GM21367 (cell line): ENCODE results near the gene KIRREL3.

Experiments used
- ATAC-seq: cut with Tn5 transposase; IDR thresholded peaks from one replicate; pipeline ENCODE4 v1.9.1; 2021; ENCODE audit not compliant: unreplicated experiment

KIRREL3 gene

DNA sequence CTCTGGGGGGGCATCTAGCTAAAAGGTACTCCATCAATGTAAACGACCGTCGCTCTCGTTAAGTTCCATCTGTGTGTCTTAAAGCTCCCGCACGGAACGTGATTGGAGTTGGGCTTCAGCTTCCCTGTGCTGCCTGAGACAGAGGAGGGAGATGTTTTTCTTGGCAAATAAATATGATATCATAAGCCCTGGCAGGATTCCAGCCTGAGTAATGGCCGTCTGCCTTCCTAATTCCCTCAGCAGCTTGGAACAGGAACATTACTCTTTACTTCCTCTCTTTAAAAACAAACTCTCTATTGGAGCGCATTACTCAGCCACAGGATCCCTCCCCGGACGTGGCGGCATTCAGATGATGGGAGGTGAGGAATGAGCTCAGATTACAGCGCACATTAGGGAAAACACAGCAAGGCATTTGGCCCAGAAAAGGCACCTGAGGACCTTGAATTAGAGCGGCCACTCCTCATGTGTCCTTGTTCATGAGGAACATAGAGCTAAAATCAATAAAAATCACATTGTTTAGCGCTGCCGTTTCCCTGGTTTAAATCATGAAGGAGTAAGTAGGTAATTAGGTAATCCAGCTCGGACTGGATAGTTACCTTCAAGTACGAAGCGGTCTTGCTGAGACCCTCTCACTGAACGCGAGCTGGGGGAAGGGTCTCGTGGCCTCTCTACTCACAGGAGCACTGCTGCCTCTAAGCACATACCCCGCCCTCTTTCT lies 414.6 kb downstream of the KIRREL3 start:
- ATAC-seq = no peak

DNA sequence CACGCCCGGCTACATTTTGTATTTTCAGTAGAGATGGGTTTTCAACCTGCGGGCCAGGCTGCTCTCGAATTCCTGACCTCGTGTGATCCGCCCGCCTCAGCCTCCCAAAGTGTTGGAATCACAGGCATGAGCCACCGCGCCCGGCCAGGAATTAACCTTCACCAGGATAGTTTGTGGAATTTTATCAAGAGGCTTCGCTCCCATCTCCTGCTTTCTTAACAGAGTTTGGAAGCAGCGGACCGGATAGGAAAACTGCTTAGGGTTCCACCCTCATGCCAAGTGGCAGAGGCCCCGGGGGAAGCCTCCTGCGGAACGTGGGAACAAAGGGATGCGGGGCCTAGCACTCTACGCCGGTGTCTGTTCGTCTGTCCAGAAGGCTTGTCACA lies 415.2 kb downstream of the KIRREL3 start:
- no peak for ATAC-seq

DNA sequence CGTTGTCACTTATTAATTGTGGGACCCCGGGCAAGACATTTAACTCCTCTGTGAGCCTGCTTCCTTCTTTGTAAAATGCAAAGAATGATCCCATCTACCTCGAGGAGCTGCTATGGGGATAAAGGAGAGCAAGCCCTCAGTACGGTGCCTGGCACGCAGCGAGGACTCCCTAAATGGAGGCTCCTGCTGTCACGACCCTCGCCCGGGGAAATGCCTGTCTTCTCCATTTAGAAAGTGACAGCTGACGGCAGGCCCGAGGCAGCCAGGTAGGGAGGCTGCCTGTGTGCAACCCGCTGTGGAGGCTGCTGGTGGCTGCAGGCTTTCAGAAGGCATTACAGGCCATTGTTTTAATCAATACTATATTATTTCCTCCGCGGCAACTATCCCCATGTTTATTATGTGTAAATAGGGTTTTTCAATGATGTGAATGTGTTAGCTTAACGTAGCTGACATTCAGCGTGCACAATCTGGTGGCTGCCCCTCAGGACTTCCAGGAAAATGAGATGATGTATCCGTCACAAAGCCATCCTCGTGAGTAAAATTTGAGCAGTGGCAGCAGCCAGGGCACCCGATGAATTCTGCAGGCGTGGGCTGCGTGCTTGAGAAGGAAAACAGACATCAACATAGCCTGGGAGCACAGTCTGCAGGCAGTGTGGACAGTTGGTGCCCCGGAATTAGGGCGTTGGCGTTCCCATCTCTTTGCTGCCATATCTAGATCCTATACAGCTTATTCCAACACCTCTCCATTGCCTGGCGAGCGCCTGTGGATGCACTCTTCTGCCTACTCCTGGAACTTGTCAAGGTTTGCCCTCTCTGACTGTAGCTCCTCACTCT lies 416.8 kb downstream of the KIRREL3 start:
- ATAC-seq = no peak

DNA sequence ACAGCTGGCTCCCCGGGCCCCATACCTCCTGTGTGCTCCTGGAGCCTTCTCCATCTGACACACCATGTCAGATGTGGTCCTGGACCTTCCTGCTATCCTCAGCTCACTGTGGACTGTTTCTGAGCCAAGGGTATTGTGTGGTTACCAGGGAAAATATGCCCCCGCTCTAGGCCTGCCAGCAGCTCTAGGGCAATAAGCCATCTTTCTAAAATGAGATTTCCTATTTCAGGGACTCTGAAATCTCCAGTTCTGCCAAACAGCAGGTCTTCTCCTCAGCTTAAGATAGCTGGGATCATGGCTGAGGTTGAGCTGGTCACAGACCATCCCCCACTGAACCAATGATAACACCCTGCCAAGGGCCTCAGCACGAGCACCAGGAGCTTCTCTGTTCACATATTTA lies 417.5 kb downstream of the KIRREL3 start:
- no peak for ATAC-seq

DNA sequence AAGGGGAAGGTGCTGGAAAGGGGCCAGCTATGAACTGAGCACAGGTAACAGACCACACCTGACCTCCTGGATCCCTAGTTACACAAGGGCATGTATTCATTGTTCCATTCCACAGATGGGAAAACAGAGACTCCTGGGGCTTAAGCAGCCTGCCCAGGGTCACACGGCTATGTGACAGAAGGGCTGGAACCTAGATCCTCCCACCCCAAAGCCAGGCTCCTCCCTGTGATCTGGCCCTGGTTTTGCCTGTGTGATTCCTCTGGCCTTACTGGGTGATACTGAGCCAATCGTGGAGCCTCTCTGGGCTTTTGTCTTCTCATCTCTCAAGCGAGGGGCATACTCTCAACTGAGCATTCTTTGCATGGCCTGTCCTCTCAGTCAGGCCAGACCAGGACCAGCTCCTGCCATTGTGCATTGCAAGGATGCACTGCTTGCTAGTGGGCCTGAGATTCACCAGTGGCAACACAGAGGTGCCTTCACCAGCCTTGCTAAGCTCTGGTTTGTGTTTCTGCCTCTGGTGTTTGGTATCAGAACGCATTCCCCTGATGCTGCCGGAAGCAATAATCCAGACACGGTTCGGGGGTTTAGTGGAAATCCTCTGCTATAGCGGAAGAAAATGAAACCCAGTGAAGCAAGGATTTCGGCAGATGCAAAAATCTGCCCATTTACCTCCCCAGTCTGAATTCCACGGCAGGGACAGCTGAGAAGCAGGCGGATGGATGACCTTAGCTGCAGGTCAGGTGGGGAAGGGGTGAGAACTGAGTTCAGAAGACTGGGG lies 418.5 kb downstream of the KIRREL3 start:
- no peak for ATAC-seq

DNA sequence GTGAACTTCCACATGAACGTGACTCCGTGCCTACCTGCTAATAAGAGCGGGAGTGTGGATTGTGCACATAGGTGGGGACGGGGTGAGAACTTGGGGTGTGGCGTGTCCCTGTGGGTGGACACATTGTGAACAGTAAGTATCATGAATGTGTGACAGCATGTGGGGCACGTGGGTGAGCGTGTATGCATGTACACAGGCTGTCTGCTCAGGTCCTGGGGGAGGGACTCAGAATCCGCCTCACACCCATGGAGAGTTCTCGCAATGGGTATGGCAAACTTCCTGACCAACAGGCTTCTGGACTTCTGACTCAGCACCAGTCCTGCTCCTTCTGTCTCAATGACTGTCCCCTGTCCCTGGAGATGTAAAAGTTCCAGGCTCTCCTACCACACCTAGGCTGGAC lies 422.1 kb downstream of the KIRREL3 start:
- no peak for ATAC-seq

DNA sequence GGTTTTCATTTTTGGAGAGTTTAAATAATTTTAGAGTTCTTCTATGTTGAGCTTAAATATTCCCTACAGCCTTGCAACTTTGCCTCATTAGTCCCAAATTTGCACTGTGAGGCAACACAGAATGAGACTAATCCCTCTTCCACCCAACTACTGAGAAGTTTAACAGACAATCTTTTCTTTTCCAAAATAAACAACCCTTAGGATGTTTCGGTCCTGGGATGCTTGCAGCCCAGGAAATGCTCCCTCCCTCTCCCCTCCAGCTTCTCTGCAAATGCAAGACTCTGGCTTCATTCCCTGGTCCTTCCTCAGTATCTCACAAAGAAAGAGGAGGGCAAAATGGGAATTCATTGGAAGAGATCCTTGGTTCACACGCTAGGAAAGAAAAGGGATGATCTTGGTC lies 422.5 kb downstream of the KIRREL3 start:
- ATAC-seq = no peak

DNA sequence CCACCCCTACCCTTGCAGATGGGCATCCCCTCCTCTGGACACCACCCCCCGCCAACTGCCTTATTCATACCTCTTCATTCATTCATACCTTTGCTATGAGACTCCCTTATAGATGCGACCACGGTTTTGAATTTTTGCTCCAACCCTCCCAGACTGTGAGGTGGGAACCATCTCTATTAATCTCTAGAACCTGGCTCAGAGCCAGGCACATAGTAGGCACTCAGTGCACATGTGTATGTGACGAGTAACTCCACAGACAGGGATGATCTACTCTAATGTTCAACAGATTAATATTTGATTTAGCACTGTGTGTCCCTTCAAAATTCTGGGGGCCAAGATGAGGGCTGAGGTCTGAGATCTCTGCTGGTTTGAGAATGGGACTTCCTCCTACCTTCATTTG lies 424.7 kb downstream of the KIRREL3 start:
- ATAC-seq = no peak

DNA sequence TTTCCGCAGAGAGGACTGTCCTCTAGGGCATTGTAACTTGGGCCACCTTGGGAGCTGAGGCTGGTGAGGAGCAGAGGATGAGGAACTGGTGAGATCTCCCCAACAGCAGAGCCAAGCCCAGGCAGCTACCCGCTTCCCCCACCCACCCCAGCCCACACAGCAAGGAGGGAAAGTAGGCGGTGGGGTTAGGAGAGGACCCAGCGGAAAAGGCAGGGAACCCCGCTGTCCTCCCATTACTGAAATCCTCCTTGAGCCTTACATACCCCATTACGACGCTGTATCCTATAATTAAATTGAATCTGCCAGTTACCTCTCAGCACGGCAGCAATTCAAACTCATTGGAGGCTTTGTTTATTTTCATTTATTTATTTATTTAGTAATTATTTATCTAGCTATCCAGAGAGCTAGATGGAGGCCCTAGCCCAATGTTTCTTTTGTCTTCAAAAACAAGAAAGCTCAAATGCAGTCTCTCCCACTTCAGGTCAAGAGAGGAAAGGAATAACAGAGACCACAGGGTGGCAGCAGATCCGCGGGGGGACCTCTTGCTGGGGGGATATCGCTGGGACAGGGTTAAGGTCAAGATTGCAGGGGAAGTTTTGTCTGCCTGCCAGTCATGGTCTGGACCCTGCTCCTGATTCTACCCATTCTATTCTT lies 427.1 kb downstream of the KIRREL3 start:
- ATAC-seq = no peak

DNA sequence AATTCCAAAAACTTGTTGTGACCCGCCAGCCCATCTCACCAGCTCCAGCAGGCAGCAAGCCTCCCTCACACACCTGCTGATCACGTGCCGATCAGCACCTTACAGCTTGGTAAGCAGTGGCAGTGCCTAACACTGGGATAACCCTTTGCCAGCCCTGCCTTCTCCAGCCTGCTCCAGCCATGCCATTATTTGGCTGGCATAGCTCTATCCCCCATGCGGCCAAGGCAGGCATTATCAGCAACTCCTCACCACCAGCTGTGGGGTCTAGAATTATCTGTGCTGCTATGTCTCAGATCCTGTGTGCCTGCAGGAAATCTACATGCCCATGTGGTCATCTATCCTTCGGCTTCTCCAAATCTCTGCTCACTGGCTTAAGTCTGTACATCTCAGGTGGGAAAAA lies 430.1 kb downstream of the KIRREL3 start:
- no peak for ATAC-seq

DNA sequence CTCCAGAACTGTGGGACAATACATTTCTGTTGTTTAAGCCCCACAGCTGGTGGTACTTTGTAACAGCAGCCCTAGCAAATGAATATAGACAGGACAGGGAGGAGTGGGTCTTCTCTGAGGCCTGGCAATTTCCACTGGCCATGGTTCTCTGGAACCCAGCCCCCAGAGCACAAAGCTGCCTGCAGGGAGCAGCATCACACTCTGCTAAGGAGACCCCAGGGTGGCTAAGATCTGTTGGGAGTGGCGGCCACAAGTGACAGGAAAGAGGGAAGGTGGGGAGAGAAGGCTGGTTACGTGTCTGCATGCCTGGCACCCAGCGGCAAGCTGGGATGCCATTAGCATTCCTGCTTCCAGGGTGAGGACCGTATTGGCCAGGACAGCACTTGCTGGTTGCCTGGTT lies 433.2 kb downstream of the KIRREL3 start:
- no peak for ATAC-seq

DNA sequence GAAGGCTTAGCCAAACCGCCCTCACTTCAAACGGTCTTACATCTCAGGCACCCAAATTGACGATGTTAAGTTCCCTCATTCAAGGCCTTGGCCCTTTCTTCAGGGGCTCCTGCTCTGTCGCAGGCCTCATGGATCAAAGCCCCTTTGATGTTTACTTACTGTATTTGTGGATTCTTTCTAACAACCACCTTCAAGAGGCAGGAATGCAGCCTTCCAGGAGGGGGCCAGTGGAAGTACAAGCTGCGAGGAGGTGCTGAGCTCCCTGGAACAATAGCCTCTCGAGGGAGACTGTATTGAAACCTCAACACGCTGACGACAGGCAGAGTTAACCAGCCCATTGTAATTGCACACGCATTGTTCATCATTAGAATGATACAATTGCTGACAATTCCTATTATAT lies 436.0 kb downstream of the KIRREL3 start:
- no peak for ATAC-seq

DNA sequence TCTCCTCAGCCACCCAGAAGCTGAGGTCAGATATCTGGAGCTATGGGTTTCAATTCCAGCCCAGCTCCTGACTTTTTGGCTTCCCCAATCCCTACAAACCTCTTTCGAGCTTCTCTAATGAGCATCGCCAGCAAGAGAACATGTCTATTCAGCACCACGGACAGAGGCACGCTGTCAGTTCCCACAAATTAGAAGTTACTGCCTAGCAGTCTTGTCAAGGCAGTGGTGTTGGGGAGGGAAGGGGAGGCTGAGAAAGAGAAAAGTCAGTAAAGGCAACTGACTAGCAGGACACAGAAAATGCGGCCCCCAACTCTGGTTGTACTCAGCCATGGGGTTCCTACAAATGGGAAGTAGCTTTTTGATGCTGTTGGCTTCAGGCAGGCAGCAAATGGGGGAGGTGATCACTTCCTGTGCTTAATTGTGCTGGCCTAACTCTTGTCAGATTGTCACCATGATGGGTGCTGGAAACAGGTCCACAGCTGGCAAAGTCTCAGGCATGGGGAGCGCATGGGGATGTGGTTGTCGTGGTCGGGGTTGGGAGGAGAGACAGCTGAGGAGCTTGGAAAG lies 439.2 kb downstream of the KIRREL3 start:
- ATAC-seq = no peak

DNA sequence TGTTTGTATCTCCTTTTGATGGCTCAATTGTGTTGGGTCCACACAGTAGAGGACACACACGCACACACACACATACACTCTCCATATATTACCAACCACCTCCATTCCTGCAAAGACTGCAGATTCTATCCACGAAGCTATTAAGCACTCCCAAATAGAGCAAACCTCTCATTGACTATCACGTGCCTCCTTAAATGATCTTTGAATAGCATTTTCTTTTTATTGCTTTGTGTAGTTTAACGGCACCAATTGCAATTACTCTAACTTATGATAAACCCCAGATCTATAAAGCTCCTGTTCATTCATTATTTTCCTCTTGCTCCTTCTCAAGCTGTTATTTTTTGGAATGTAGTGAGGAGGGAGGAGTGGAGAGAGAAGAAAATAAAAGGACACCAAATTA lies 440.3 kb downstream of the KIRREL3 start:
- ATAC-seq = no peak

DNA sequence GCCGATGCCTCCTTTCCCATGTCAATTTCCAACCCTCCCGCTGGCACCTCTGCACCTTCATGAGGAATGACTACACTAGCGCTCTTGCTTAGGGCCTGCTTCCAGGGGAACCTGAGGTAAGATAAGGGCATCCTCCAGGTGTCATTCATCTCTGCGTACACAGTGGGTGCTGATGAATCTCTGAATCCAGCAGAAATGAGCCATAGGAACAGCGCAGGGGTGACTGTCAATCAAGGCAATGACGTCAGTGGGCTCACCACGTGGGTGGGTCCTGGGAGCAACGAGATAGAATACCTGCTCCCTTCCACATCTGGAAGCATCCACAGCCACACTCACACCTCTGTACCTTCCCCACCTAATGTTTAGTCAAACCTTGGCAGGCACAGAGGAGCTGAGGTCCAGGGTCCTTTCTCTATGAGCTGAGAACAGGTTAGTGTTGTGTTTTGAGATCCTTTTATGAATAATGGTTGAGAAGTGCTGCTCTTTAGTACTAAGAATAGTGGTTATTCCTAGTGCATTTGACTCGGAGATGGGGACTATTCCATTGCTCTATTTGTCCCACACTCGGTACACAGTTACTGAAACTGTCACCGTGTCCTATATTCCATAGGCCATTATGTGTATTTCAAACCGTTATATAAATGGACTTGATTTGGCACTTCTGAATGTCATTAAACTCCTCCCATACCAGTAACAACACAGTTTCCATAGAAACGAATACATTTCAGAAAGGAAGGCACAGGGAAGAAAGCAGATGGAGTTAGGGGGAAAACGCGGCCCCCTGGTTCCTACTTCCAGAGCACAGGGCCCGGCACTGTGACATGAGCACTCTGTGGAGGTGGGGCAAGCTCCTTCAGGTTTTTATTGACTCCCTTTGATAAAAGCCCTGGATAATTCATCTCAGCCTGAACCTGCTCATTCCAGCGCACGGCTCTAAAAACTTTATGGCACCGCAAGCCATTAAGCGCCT lies 451.7 kb downstream of the KIRREL3 start:
- no peak for ATAC-seq

DNA sequence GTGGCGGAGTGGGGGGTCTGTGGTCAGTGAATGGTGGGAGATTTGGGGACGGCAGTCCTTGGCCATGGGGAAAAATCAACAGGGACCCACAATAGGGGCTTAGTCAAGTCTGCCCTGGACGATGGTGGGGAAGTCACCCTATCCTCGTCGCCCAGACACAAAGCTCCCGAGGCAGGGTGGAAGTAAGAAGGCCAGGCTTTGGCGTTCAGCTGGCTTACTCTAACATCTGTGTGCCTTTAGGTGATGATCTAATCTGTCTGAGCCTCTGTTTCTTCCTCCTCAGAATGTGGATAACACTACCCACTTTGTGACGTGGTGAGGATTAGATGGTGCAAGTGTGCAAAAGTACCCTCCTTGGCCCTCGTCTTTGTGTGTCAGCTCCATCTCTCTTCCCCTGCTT lies 452.9 kb downstream of the KIRREL3 start:
- ATAC-seq = no peak

DNA sequence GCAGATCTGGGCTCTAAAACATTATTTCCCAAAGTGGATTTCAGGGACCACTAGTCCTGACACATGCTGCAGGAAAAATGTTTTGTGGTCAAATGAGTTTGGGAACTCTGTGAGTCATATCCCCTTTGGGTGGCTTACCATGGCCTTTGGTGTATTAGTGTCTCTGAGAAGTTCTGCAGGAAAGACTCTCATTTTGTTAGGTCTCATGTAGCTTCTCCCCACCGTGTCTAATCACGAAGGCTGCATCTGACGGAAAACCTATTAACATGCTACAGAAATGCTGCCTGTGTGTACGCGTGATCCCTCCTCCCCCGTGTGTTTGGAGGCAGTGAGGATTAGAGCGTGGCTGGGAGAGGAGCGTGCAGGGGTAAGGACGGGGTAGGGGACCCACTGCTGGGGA lies 453.4 kb downstream of the KIRREL3 start:
- ATAC-seq = no peak

DNA sequence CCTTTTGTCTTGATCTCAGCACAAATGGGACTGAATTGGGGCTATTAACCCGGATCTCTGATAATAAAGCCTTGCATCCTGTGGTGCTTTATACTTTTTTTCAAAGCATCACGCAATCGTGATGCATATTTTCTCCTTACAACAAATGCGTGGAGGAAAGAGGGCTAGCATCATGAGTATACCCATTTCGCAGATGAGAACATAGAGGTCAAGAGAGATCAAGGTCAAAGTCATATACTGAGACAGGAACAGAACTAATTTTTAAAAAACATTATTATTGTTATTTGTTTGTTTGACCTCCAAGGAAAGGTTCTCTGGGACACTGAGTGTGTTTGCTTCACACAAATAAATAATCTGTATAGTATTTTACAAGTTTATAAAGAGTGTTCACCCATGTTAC lies 453.9 kb downstream of the KIRREL3 start:
- ATAC-seq = no peak

DNA sequence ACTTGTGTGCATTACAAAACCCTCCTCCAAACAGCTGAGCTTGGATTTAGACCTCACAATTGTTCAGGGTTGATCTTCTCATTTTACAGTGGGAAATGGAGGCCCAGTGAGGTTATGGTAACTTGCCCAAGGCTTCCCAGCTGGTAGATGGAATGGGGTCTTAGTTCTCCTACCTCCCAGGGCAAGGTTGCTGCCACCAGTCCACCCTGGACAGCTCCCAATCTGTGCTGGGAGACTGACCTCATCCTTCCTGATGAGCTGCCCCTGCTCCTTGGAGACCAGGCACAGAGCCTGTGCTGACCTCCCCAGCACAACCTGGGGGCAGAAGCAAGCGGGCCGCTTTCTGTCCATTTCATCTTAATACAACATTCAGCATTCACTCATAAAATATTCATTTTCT lies 454.4 kb downstream of the KIRREL3 start:
- ATAC-seq = no peak

DNA sequence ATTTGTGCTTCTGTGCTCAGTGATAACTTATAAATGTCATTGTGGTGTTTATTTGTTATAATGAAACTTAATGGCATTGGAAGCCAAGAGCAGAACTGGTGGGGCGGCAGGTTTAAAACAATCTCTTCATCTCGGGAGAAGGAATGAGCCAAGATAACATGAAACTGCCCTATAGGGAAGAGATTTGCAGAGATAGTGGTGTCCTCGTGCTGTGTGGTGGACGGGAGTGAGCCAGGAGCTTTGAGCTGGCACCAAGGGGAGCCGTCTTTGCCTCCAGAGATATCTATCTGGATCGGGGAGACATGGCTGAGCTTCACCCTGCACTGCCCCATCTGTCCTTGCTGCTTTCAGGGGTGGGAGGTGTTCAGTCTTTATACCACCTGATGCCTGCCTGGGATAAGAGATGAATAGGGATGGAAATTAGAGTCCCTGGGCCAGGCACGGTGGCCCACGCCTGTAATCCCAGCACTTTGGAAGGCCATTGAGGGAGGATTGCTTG lies 455.5 kb downstream of the KIRREL3 start:
- no peak for ATAC-seq
